NCI-H510A (cell line): ENCODE data around the gene ATP13A1.

ENCODE experiments used
- DNase-seq: peaks from one replicate; lab custom pipeline; 2025; lab: John Stamatoyannopoulos, UW

Gene ATP13A1

GRCh38 chr19:19643158-19644053 lies 20.1 kb downstream of the ATP13A1 start, which contains the start of gene GMIP:
Gene GMIP (minus strand): TSS chr19:19643657. CDS start chr19:19643529, 128 bp downstream.
- no peak for DNase-seq

GRCh38 chr19:19642506-19643157 lies 20.8 kb downstream of the ATP13A1 start:
- no peak for DNase-seq

GRCh38 chr19:19637523-19638251 lies 25.8 kb downstream of the ATP13A1 start:
- no peak for DNase-seq

- no peak for DNase-seq
Observed at GRCh38 chr19:19637186-19637522, 26.3 kb downstream of the ATP13A1 start.

GRCh38 chr19:19636573-19637185 lies 26.8 kb downstream of the ATP13A1 start:
- DNase-seq: no peak

GRCh38 chr19:19635313-19635702 lies 28.2 kb downstream of the ATP13A1 start:
- DNase-seq: no peak

- DNase-seq: no peak
Observed at GRCh38 chr19:19634516-19635312, 28.8 kb downstream of the ATP13A1 start.

GRCh38 chr19:19633711-19634515 lies 29.6 kb downstream of the ATP13A1 start:
- no peak for DNase-seq

GRCh38 chr19:19632661-19633060 lies 30.8 kb downstream of the ATP13A1 start:
- no peak for DNase-seq

- DNase-seq: no peak
Observed at GRCh38 chr19:19631346-19631745, 32.1 kb downstream of the ATP13A1 start.

GRCh38 chr19:19630426-19630825 lies 33.0 kb downstream of the ATP13A1 start:
- no peak for DNase-seq

GRCh38 chr19:19630062-19630414 lies 33.4 kb downstream of the ATP13A1 start:
- DNase-seq: no peak

GRCh38 chr19:19628501-19629134 lies 34.9 kb downstream of the ATP13A1 start:
- DNase-seq: peak; percentile 68

GRCh38 chr19:19627621-19628500 lies 35.6 kb downstream of the ATP13A1 start, which contains the start of gene LPAR2:
Gene LPAR2 (minus strand): TSS chr19:19628220. CDS start chr19:19627275, 945 bp downstream.
- peak; percentile 90 for DNase-seq

- no peak for DNase-seq
Observed at GRCh38 chr19:19626516-19627472, 36.7 kb downstream of the ATP13A1 start.

GRCh38 chr19:19624032-19624570 lies 39.4 kb downstream of the ATP13A1 start:
- DNase-seq: no peak

GRCh38 chr19:19623383-19623782 lies 40.1 kb downstream of the ATP13A1 start:
- DNase-seq: no peak

- DNase-seq: no peak
Observed at GRCh38 chr19:19619849-19620210, 43.6 kb downstream of the ATP13A1 start.
